ENCODE measurements around the gene NTN1.
"Not testable (repeated sequence)": the region's sequence is repeated elsewhere in the genome, so short reads cannot be mapped to it uniquely, and the experiment has no call there.

NTN1 gene

GRCh38 chr17:9105068-9105868 lies 84.0 kb downstream of the NTN1 start:
- no peak for DNase-seq
- H3K27me3 ChIP-seq, result no peaks in the 10 kb centered on the region
- no peak for TF ChIP-seq CTCF (IDR thresholded peaks at IDR 0.05; ENCODE audit: low read depth, low read length)
- no peaks in the 10 kb centered on the region for H3K36me3 ChIP-seq
- H3K9me3 ChIP-seq, result no peaks in the 10 kb centered on the region
- H3K4me1 ChIP-seq, result no peaks in the 10 kb centered on the region
- no peak overlapping the region for H3K4me3 ChIP-seq (ENCODE audit: low read depth, low read length)

- DNase-seq; H3K4me1 ChIP-seq; H3K4me3 ChIP-seq (ENCODE audit: low read depth, low read length); H3K9me3 ChIP-seq; H3K27me3 ChIP-seq; H3K36me3 ChIP-seq: not testable (repeated sequence)
Measured at GRCh38 chr17:9106278-9106677, 85.0 kb downstream of the NTN1 start.

- no peaks in the 10 kb centered on the region for H3K36me3 ChIP-seq
- H3K4me1 ChIP-seq, result no peaks in the 10 kb centered on the region
- no peak for DNase-seq
- no peaks in the 10 kb centered on the region for H3K9me3 ChIP-seq
- TF ChIP-seq CTCF (IDR thresholded peaks at IDR 0.05; ENCODE audit: low read depth, low read length), result no peak
- no peak overlapping the region for H3K4me3 ChIP-seq (ENCODE audit: low read depth, low read length)
- no peaks in the 10 kb centered on the region for H3K27me3 ChIP-seq
Measured at GRCh38 chr17:9107527-9107926, 86.2 kb downstream of the NTN1 start.

- H3K36me3 ChIP-seq, result no peaks in the 10 kb centered on the region
- H3K9me3 ChIP-seq, result no peaks in the 10 kb centered on the region
- H3K4me1 ChIP-seq, result no peaks in the 10 kb centered on the region
- H3K4me3 ChIP-seq (ENCODE audit: low read depth, low read length), result no peak overlapping the region
- no peak for TF ChIP-seq CTCF (IDR thresholded peaks at IDR 0.05; ENCODE audit: low read depth, low read length)
- no peaks in the 10 kb centered on the region for H3K27me3 ChIP-seq
- no peak for DNase-seq
Measured at GRCh38 chr17:9108146-9108545, 86.8 kb downstream of the NTN1 start.

- no peak for TF ChIP-seq CTCF (IDR thresholded peaks at IDR 0.05; ENCODE audit: low read depth, low read length)
- no peak for DNase-seq
- Histone ChIP-seq H3K4me1 (no peaks in the 10 kb centered on the region), H3K4me3 (ENCODE audit: low read depth, low read length) (no peak overlapping the region), H3K36me3 (no peaks in the 10 kb centered on the region), H3K9me3 (no peaks in the 10 kb centered on the region), H3K27me3 (no peaks in the 10 kb centered on the region)
Measured at GRCh38 chr17:9109933-9110332, 88.6 kb downstream of the NTN1 start.

GRCh38 chr17:9110501-9110900 lies 89.2 kb downstream of the NTN1 start:
- H3K9me3 ChIP-seq, result no peaks in the 10 kb centered on the region
- H3K4me1 ChIP-seq, result no peaks in the 10 kb centered on the region
- DNase-seq, result no peak
- H3K4me3 ChIP-seq (ENCODE audit: low read depth, low read length), result no peak overlapping the region
- H3K27me3 ChIP-seq, result no peaks in the 10 kb centered on the region
- TF ChIP-seq CTCF (IDR thresholded peaks at IDR 0.05; ENCODE audit: low read depth, low read length), result no peak
- H3K36me3 ChIP-seq, result no peaks in the 10 kb centered on the region

Data from BE2C (cell line).